ENCODE measurements around the gene DSG2.

GRCh38 chr18:31590570-31590969 is 92.6 kb downstream of the DSG2 start:
- TF ChIP-seq CTCF (IDR thresholded peaks at IDR 0.05) = no peak
- no peak for TF ChIP-seq TCF7L2 (IDR thresholded peaks at IDR 0.05; ENCODE audit: low read depth, low read length)
- TF ChIP-seq POLR2AphosphoS5 (IDR thresholded peaks at IDR 0.05; ENCODE audit: low read depth, low read length) = no peak

Data from Panc1 (cell line).